Fibroblast of lung (primary cell): Measurements from ENCODE around the gene TKT. TPM values are rescaled to one million over a fixed set of nuclear protein-coding genes. Genes with fewer than 3 reads are reported as not detected.

Experiments
- DNase-seq, 2 donors: peaks; one replicate each; pipeline versions ENCODE4 v3.0.0 to v3.0.0-alpha.2; 2010; ENCODE audit warnings: low read depth in 2 of 2
- H2AFZ ChIP-seq: 2 replicates; pipeline ENCODE4 v1.5.1; 2012; ENCODE audit warnings: low read length, control low read depth, inconsistent platforms
- H3K27ac ChIP-seq: 2 replicates; pipeline ENCODE4 v1.5.1; 2011; ENCODE audit warnings: low read length, control low read depth; ENCODE audit not compliant: insufficient read depth
- H3K27me3 ChIP-seq: 2 replicates; pipeline ENCODE4 v1.5.1; 2011; ENCODE audit warnings: mild to moderate bottlenecking, low read length; ENCODE audit not compliant: control insufficient read depth, insufficient read depth
- H3K36me3 ChIP-seq: 2 replicates; pipeline ENCODE4 v1.5.1; 2011; ENCODE audit warnings: low read length; ENCODE audit not compliant: control insufficient read depth, insufficient read depth
- H3K4me1 ChIP-seq: 2 replicates; pipeline ENCODE4 v1.5.1; 2011; ENCODE audit warnings: low read length; ENCODE audit not compliant: control insufficient read depth, insufficient read depth; ENCODE audit errors: extremely low read depth
- H3K4me2 ChIP-seq: 2 replicates; pipeline ENCODE4 v1.5.1; 2011; ENCODE audit warnings: low read length, control low read depth; ENCODE audit not compliant: insufficient read depth; ENCODE audit errors: extremely low read depth
- H3K4me3 ChIP-seq, 4 experiments: fragments of 200-600 bp in 1 of 4; sonication (generic) in 1 of 4; replicated peaks in 1 of 4; 2 replicates each; pipeline ENCODE4 v1.5.1; 2011 to 2016; ENCODE audit warnings: low read length in 4 of 4, low read depth in 3 of 4, mild to moderate bottlenecking in 3 of 4, control low read depth in 2 of 4, inconsistent platforms in 1 of 4, mixed read lengths in 1 of 4; ENCODE audit not compliant: insufficient read depth in 1 of 4; ENCODE audit errors: control extremely low read depth in 1 of 4
- H3K79me2 ChIP-seq: 2 replicates; pipeline ENCODE4 v1.5.1; 2012; ENCODE audit warnings: mild to moderate bottlenecking, low read length, inconsistent platforms; ENCODE audit not compliant: control insufficient read depth, insufficient read depth
- H3K9ac ChIP-seq: 2 replicates; pipeline ENCODE4 v1.5.1; 2011; ENCODE audit warnings: mild to moderate bottlenecking, low read length, control low read depth; ENCODE audit not compliant: insufficient read depth
- H3K9me3 ChIP-seq: 2 replicates; pipeline ENCODE4 v1.5.1; 2012; ENCODE audit warnings: low read depth, low read length; ENCODE audit not compliant: control insufficient read depth, insufficient read depth
- H4K20me1 ChIP-seq: 2 replicates; pipeline ENCODE4 v1.5.1; 2011; ENCODE audit warnings: low read length; ENCODE audit not compliant: control insufficient read depth, insufficient read depth; ENCODE audit errors: extremely low read depth
- CTCF ChIP-seq, 2 donors: IDR thresholded peaks in 1 of 2; conservative IDR thresholded peaks in 1 of 2; 1 replicate in 1 of 2; 2 replicates in 1 of 2; pipeline ENCODE4 v1.5.1; 2011 to 2012; ENCODE audit warnings: low read length in 2 of 2, control low read depth in 1 of 2, inconsistent platforms in 1 of 2, low read depth in 1 of 2, mild to moderate bottlenecking in 1 of 2
- EZH2 ChIP-seq: IDR thresholded peaks from 2 replicates; pipeline ENCODE4 v1.5.1; 2012; ENCODE audit warnings: low read length, control low read depth, mild to moderate bottlenecking; ENCODE audit errors: missing control alignments
- polyA minus RNA-seq: library from RNA; depleted of rRNA, polyadenylated mRNA; stranded (reverse); fragments of >200 nt; gene quantifications from 2 replicates; pipeline ENCODE4 v1.2.3, GENCODE V29; 2011; ENCODE audit warnings: low replicate concordance
- polyA plus RNA-seq, 2 donors: library from polyadenylated mRNA; depleted of rRNA in 1 of 2; stranded (reverse) in 1 of 2; unstranded in 1 of 2; fragments of >200 nt; gene quantifications; 2 replicates each; pipeline ENCODE4 v1.2.1, GENCODE V29; 2011 to 2012; ENCODE audit warnings: missing spikeins in 1 of 2
- total RNA-seq: library from RNA; depleted of rRNA; stranded (reverse); fragments of >200 nt; gene quantifications from 2 replicates; pipeline ENCODE4 v1.2.1, GENCODE V29; 2014

The TKT gene
- total RNA-seq: 810 and 846 TPM in 2 replicates
- 163 and 225 TPM in 2 replicates for polyA plus RNA-seq
- 422 and 584 TPM in 2 replicates for polyA plus RNA-seq (2012)
- 303 and 311 TPM in 2 replicates for polyA minus RNA-seq

GRCh38 chr3:53255775-53256703 is at the start of gene TKT:
Gene TKT, minus strand, starts transcription at chr3:53256022. Its CDS starts 80 bp downstream, at chr3:53255942.
- H3K36me3 ChIP-seq: peaks cover 3% of the 10 kb centered on the region
- peak within 1 kb of the TSS; percentile 39 for H2AFZ ChIP-seq
- peaks cover 11% of the 10 kb centered on the region for H4K20me1 ChIP-seq
- peaks cover 48% of the 10 kb centered on the region for H3K79me2 ChIP-seq
- peaks cover 13% of the 10 kb centered on the region for H3K4me1 ChIP-seq
- H3K27ac ChIP-seq: peak within 1 kb of the TSS; percentile 69
- peak within 1 kb of the TSS; percentile 97 for H3K4me2 ChIP-seq
- H3K9me3 ChIP-seq: no peaks in the 10 kb centered on the region
- peak within 1 kb of the TSS; percentile 95 to 97 (median 97) for H3K4me3 ChIP-seq
- TF ChIP-seq CTCF (conservative IDR thresholded peaks at IDR 0.05 in 1 of 2, IDR thresholded peaks at IDR 0.05 in 1 of 2; ENCODE audit: low read depth in 1 of 2, low read length in 2 of 2): no peak
- TF ChIP-seq EZH2: no peak
- no peaks in the 10 kb centered on the region for H3K27me3 ChIP-seq
- H3K9ac ChIP-seq: peak within 1 kb of the TSS; percentile 73
- DNase-seq: peak; percentile 86 to 89

GRCh38 chr3:53303957-53304356 is 48.1 kb upstream of the TKT start:
- no peak overlapping the region for H3K4me2 ChIP-seq
- H3K36me3 ChIP-seq: peaks cover 5% of the 10 kb centered on the region
- no peak overlapping the region for H3K27ac ChIP-seq
- no peaks in the 10 kb centered on the region for H3K27me3 ChIP-seq
- no peak overlapping the region for H2AFZ ChIP-seq
- no peaks in the 10 kb centered on the region for H3K4me1 ChIP-seq
- no peak overlapping the region for H3K9ac ChIP-seq
- H3K79me2 ChIP-seq: no peaks in the 10 kb centered on the region
- H3K4me3 ChIP-seq: no peak overlapping the region
- no peaks in the 10 kb centered on the region for H4K20me1 ChIP-seq
- TF ChIP-seq CTCF (conservative IDR thresholded peaks at IDR 0.05 in 1 of 2, IDR thresholded peaks at IDR 0.05 in 1 of 2; ENCODE audit: low read depth in 1 of 2, low read length in 2 of 2): no peak
- no peak for TF ChIP-seq EZH2
- no peaks in the 10 kb centered on the region for H3K9me3 ChIP-seq
- no peak for DNase-seq

GRCh38 chr3:53303549-53303948 is 47.7 kb upstream of the TKT start:
- Histone ChIP-seq H3K9me3 (no peaks in the 10 kb centered on the region), H3K4me2 (no peak overlapping the region), H4K20me1 (no peaks in the 10 kb centered on the region), H3K27ac (no peak overlapping the region), H3K4me3 (no peak overlapping the region), H3K27me3 (no peaks in the 10 kb centered on the region), H2AFZ (no peak overlapping the region), H3K79me2 (no peaks in the 10 kb centered on the region), H3K9ac (no peak overlapping the region), H3K36me3 (peaks cover 5% of the 10 kb centered on the region), H3K4me1 (no peaks in the 10 kb centered on the region)
- no peak for TF ChIP-seq EZH2
- no peak for TF ChIP-seq CTCF (conservative IDR thresholded peaks at IDR 0.05 in 1 of 2, IDR thresholded peaks at IDR 0.05 in 1 of 2; ENCODE audit: low read depth in 1 of 2, low read length in 2 of 2)
- no peak for DNase-seq
